ENCODE measurements around the gene RPL31. TPM values are rescaled to one million over a fixed set of nuclear protein-coding genes. Genes with fewer than 3 reads are reported as not detected.

The RPL31 gene
- total RNA-seq, 6 experiments from 2014 or later, result 947 to 1,348 (median 1,137) TPM

GRCh38 chr2:101007415-101008345 is 5.6 kb downstream of the RPL31 start:
- H3K27me3 Mint-ChIP-seq (ENCODE audit: insufficient read depth), result peaks cover 2% of the 10 kb centered on the region; the same call in 1 of the 2 replicates
- no peaks in the 10 kb centered on the region for H3K9me3 Mint-ChIP-seq
- H3K4me1 Mint-ChIP-seq (ENCODE audit: low read depth), result peaks cover 58% of the 10 kb centered on the region
- no peak for TF ChIP-seq CTCF (IDR thresholded peaks at IDR 0.05)
- no peak for DNase-seq
- H3K36me3 Mint-ChIP-seq (ENCODE audit: low read depth), result peaks cover 50% of the 10 kb centered on the region
- H3K4me3 Mint-ChIP-seq, result no peak overlapping the region
- peak overlapping the region; percentile 64 for H3K27ac Mint-ChIP-seq

GRCh38 chr2:101011152-101011551 is 9.1 kb downstream of the RPL31 start:
- H3K4me3 Mint-ChIP-seq, result no peak overlapping the region
- TF ChIP-seq CTCF (IDR thresholded peaks at IDR 0.05), result no peak
- peaks cover 32% of the 10 kb centered on the region for H3K36me3 Mint-ChIP-seq (ENCODE audit: low read depth)
- no peak for DNase-seq
- H3K27ac Mint-ChIP-seq, result peak overlapping the region; percentile 48
- no peaks in the 10 kb centered on the region for H3K27me3 Mint-ChIP-seq (ENCODE audit: insufficient read depth)
- H3K9me3 Mint-ChIP-seq, result no peaks in the 10 kb centered on the region
- H3K4me1 Mint-ChIP-seq (ENCODE audit: low read depth), result peaks cover 34% of the 10 kb centered on the region

GRCh38 chr2:101012054-101012705 is 10.1 kb downstream of the RPL31 start:
- no peak for TF ChIP-seq CTCF (IDR thresholded peaks at IDR 0.05)
- no peak for DNase-seq
- Mint-ChIP-seq H3K36me3 (ENCODE audit: low read depth) (peaks cover 28% of the 10 kb centered on the region), H3K27ac (peak overlapping the region; percentile 48), H3K4me3 (no peak overlapping the region), H3K9me3 (no peaks in the 10 kb centered on the region), H3K27me3 (ENCODE audit: insufficient read depth) (no peaks in the 10 kb centered on the region), H3K4me1 (ENCODE audit: low read depth) (peaks cover 33% of the 10 kb centered on the region)

GRCh38 chr2:101012706-101013181 is 10.7 kb downstream of the RPL31 start:
- Mint-ChIP-seq H3K27ac (peak overlapping the region; percentile 48; the same call in 1 of the 2 replicates), H3K36me3 (ENCODE audit: low read depth) (peaks cover 23% of the 10 kb centered on the region), H3K4me3 (no peak overlapping the region), H3K27me3 (ENCODE audit: insufficient read depth) (no peaks in the 10 kb centered on the region), H3K9me3 (no peaks in the 10 kb centered on the region), H3K4me1 (ENCODE audit: low read depth) (peaks cover 27% of the 10 kb centered on the region)
- peak; percentile 94 for TF ChIP-seq CTCF (IDR thresholded peaks at IDR 0.05)
- peak; percentile 47 for DNase-seq

GRCh38 chr2:101014264-101014857 is 12.3 kb downstream of the RPL31 start:
- H3K4me3 Mint-ChIP-seq, result no peak overlapping the region
- TF ChIP-seq CTCF (IDR thresholded peaks at IDR 0.05), result no peak
- peaks cover 21% of the 10 kb centered on the region for H3K4me1 Mint-ChIP-seq (ENCODE audit: low read depth)
- H3K36me3 Mint-ChIP-seq (ENCODE audit: low read depth), result peaks cover 17% of the 10 kb centered on the region
- no peaks in the 10 kb centered on the region for H3K9me3 Mint-ChIP-seq
- H3K27ac Mint-ChIP-seq, result no peak overlapping the region
- no peak for DNase-seq
- no peaks in the 10 kb centered on the region for H3K27me3 Mint-ChIP-seq (ENCODE audit: insufficient read depth)

All from HFFc6 (cell line).